Measurements from ENCODE around the gene DOK6. TPM values are rescaled to one million over a fixed set of nuclear protein-coding genes. Genes with fewer than 3 reads are reported as not detected.

The DOK6 gene
- total RNA-seq, 1 experiment from 2014 or later: 4.1 TPM

GRCh38 chr18:69495338-69495737 lies 94.7 kb downstream of the DOK6 start (continued):
- no peak for TF ChIP-seq ZNF532 (CRISPR knock-in tag; IDR thresholded peaks at IDR 0.05; ENCODE audit: borderline replicate concordance)
- no peak for TF ChIP-seq JAZF1 (CRISPR knock-in tag; IDR thresholded peaks at IDR 0.05)
- no peak for TF ChIP-seq ZNF138 (CRISPR knock-in tag; conservative IDR thresholded peaks at IDR 0.05)
- no peak for TF ChIP-seq ARID4B (CRISPR knock-in tag; IDR thresholded peaks at IDR 0.05; ENCODE audit: borderline replicate concordance)
- TF ChIP-seq TEAD4 (CRISPR knock-in tag; IDR thresholded peaks at IDR 0.05): no peak
- TF ChIP-seq ZNF281 (CRISPR knock-in tag; IDR thresholded peaks at IDR 0.05): no peak
- no peak for TF ChIP-seq IRF2 (CRISPR knock-in tag; IDR thresholded peaks at IDR 0.05; ENCODE audit: borderline replicate concordance, low read depth)
- TF ChIP-seq NR3C1 (CRISPR knock-in tag; conservative IDR thresholded peaks at IDR 0.05; ENCODE audit: low read depth): no peak
- TF ChIP-seq CREB1 (CRISPR knock-in tag; IDR thresholded peaks at IDR 0.05): no peak
- no peak for TF ChIP-seq MAX (CRISPR knock-in tag; IDR thresholded peaks at IDR 0.05)

- ChIA-PET CTCF (no interaction called here), POLR2A (no interaction called here)
- 0 out of 2 replicates have a peak, but pooled peaks cover 2% of the 10 kb centered on the region for H3K36me3 Mint-ChIP-seq
- no peaks in the 10 kb centered on the region for H3K27me3 Mint-ChIP-seq (ENCODE audit: low read depth)
- peaks cover 9% of the 10 kb centered on the region for H3K9me3 Mint-ChIP-seq
- DNase-seq (ENCODE audit: low spot score) (no peak), ATAC-seq (no peak)
- no peak for TF ChIP-seq NFE2L1 (CRISPR knock-in tag; IDR thresholded peaks at IDR 0.05)
- no peak for TF ChIP-seq MYBL2 (CRISPR knock-in tag; IDR thresholded peaks at IDR 0.05)
- no peak for TF ChIP-seq SOX15 (CRISPR knock-in tag; IDR thresholded peaks at IDR 0.05)
- TF ChIP-seq JUN (CRISPR knock-in tag; IDR thresholded peaks at IDR 0.05): no peak
- no peak for TF ChIP-seq E2F5 (CRISPR knock-in tag; IDR thresholded peaks at IDR 0.05)
- TF ChIP-seq FOXJ3 (CRISPR knock-in tag; IDR thresholded peaks at IDR 0.05; ENCODE audit: borderline replicate concordance): no peak
- TF ChIP-seq HMGA2 (CRISPR knock-in tag; IDR thresholded peaks at IDR 0.05): no peak
- H3K4me1 Mint-ChIP-seq: no peaks in the 10 kb centered on the region
- H3K27ac Mint-ChIP-seq: no peak overlapping the region
- H3K4me3 Mint-ChIP-seq: no peak overlapping the region
Measured at GRCh38 chr18:69495841-69496533, 95.3 kb downstream of the DOK6 start.

Data from WTC11 (cell line).